GM13976 (cell line): ENCODE data around the gene ABHD17A.

Experiments
- DNase-seq: peaks from one replicate; pipeline ENCODE4 v3.0.0; 2012; ENCODE audit warnings: low spot score
- in situ Hi-C: fragments of 300-500 bp; cut with MboI; formaldehyde crosslinking; loops from one replicate; pipeline ENCODE4 v1.12.0; 2022; ENCODE audit warnings: low sequenced_read_pairs, mixed read lengths, inconsistent platforms; ENCODE audit not compliant: unreplicated experiment
- TF ChIP-seq, protein P1 (sequence below): IDR thresholded peaks from 2 replicates; pipeline ENCODE4 v1.5.1; 2012; ENCODE audit warnings: borderline replicate concordance, mild to moderate bottlenecking; ENCODE audit not compliant: insufficient read depth; ENCODE audit errors: extremely low read depth, missing control alignments, control extremely low read depth

The ABHD17A gene

DNA sequence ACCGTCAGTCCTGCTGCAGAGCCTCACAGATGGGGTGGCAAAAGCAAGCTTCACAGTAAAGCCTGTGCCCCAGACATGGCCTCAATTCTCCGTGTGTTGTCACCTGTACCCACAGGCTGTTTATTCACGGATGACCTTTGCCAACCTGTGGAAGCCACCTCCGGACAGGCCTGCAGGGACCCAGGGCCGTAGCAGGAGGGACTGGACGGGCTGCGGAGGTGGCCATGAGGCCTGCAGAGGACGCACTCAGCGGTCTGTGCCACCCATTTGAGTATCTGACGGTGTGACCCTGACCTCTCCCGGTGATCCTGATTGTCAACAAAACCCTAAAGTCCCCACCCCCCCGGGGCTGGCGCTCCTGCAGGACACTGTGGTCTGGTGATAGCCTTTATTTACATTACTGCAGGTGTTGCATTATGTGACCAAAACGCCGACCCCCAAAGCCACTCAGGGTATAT is 14.1 kb downstream of the ABHD17A start:
- in situ Hi-C loops, result no loop called here
- TF ChIP-seq, protein P1, sequence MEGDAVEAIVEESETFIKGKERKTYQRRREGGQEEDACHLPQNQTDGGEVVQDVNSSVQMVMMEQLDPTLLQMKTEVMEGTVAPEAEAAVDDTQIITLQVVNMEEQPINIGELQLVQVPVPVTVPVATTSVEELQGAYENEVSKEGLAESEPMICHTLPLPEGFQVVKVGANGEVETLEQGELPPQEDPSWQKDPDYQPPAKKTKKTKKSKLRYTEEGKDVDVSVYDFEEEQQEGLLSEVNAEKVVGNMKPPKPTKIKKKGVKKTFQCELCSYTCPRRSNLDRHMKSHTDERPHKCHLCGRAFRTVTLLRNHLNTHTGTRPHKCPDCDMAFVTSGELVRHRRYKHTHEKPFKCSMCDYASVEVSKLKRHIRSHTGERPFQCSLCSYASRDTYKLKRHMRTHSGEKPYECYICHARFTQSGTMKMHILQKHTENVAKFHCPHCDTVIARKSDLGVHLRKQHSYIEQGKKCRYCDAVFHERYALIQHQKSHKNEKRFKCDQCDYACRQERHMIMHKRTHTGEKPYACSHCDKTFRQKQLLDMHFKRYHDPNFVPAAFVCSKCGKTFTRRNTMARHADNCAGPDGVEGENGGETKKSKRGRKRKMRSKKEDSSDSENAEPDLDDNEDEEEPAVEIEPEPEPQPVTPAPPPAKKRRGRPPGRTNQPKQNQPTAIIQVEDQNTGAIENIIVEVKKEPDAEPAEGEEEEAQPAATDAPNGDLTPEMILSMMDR, result no peak
- no peak for DNase-seq

DNA sequence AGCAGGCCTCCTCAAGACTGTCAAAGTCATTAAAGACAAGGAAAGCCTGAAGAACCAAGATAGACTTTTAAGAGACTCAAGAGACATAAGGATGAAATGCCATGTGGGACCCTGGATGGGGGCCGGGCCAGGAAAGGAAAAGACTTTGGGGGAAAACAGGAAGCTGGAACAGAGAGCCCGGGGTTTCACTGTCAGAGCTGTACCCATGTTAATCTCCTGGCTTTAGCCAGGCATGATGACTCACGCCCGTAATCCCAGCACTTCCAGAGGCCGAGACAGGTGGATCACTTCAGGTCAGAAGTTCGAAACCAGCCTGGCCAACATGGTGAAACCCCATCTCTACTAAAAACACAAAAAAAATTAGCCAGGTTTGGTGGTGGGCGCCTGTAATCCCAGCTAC is 16.3 kb downstream of the ABHD17A start:
- in situ Hi-C loops, result no loop called here
- DNase-seq, result no peak
- TF ChIP-seq, protein P1, result no peak

DNA sequence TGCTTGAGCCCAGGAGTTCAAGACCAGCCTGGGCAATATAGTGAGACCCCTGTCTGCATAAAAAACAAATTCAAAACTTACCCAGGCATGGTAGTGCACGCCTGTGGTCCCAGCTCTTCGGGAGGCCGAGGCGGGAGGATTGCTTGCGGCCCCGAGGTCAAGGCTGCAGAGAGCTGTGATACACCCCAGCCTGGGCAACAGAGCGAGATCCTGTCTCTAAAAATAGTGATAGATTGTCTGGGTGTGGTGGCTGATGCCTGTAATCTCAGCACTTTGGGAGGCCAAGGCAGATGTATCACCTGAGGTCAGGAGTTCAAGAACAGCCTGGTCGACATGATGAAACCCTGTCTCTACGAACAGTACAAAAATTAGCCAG is 18.0 kb downstream of the ABHD17A start:
- in situ Hi-C loops, result no loop called here
- no peak for DNase-seq

DNA sequence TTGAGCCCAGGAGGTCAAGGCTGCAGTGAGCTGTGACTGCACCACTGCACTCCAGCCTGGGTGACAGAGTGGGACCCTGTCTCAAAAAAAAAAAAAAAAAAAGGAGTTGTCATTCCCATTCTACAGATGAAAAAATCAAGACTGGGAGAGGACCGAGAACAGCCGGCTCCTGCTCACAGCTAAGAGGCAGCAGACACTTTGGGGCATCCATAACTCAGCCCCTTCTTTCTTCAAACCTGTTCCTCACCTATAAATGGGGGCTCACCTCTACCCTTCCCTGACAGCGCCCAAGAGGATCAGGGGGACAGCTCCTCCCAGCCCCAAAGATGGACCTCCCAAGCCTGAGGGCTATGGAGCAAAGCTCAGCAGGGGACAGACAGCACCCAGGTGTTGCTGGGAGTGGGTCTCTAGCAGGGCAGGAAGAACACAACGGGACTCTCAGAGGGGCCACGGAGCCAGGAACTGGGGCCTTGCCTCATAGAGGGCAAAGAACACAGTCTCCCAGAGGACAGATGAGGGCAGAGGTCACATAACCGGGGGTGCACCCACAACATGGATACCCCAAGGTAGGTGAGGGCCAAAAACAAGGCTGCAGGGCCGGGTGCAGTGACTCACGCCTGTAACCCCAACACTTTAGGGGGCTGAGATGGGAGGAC is 18.5 kb downstream of the ABHD17A start:
- in situ Hi-C loops, result no loop called here
- no peak for DNase-seq
- TF ChIP-seq, protein P1, result no peak

More for the DNA sequence above, 18.0 kb downstream of the ABHD17A start:
- TF ChIP-seq, protein P1, result no peak

DNA sequence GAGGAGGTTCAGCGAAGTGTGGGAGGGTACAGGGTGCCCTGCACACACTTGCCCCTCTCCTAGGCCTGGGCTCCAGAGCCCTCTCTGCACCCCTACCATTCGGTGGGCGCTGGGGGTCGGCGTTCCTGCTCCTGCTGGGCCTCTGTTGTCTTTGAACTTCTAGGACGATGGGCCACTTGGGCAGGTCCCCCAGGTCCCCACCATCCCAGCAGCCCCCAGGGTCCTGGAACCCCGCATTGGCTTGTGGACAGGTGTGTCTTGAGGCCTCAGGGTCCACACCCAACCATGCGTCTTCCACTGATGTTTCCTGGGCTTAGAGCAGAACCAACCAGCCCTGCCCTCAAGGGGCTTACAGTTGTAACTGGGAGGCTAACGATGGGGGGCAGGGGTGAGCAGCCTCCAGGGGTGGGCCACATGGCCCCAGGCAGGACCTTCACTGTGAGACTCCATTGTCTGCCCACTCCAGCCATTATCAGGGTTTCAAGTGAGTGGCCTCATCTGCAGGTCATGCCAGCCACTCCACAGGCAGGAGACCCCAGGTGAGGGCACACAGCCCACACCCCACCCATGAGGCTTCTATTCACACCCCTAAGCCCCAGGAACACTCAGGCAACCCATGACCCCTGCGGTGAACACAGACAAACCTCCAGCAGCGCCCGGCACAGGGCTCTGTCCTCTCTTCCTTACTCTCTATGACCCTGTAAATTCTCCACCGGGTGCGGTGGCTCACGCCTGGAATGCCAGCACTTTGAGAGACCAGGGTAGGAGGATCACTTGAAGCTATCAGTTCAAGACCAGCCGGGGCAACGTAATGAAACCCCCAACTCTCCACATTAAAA is 19.9 kb downstream of the ABHD17A start:
- in situ Hi-C loops, result no loop called here
- no peak for DNase-seq

DNA sequence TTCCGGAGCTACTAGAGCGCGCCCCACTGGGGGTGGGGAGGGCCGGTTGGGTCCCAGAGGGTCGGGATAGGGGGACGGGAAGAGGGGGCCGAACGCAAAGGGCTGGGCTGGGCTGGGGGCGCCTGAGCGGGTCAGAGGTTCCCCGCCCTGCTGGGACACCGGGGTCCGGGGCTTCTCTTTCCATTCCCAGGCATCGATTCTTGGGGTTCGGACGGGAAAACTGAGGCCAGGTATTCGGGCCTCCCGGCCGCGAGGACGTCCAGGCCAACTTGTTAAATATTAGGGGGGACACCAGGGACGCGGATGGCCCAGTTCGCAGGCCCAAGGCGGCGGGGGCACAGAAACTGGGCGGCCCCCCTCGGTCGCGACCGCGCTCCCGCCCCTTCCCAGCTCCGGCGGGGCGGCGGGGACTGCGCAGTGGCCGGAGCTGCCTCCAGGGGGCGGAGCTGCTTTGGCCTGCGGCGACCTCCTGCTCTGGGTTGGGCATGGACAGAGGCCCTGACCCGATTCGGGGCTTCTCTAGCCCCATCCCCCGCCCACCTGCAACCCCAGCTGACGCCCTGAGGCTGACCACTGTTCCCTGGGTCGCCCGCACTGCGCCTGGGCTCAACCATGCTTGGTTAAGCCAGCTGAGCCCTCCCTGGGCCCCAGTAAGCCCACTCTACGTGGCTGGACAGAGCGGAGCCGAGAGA is 20.7 kb downstream of the ABHD17A start:
- in situ Hi-C loops, result no loop called here
- DNase-seq, result peak; percentile 88
- TF ChIP-seq, protein P1, result peak; percentile 96

More for the DNA sequence above, 19.9 kb downstream of the ABHD17A start:
- TF ChIP-seq, protein P1, result no peak
